Measurements from ENCODE around the gene CNTN4.

GRCh38 chr3:2961576-2961975, 862.9 kb downstream of the CNTN4 start:
- no peak for TF ChIP-seq FOXA1 (IDR thresholded peaks at IDR 0.05)
- no peak for TF ChIP-seq ARNT (IDR thresholded peaks at IDR 0.05)
- no peak for TF ChIP-seq ZNF384 (IDR thresholded peaks at IDR 0.05)

All from HEK293T (cell line).